Esophagus muscularis mucosa (tissue), 4 donors: ENCODE measurements around the gene OPA3. TPM values are rescaled to one million over a fixed set of nuclear protein-coding genes. Genes with fewer than 3 reads are reported as not detected.

ENCODE experiments used
- DNase-seq: peaks from one replicate; pipeline ENCODE4 v3.0.0-alpha.2; 2017; ENCODE audit errors: extremely low spot score
- H3K27ac ChIP-seq, 4 donors: fragments of 200-600 bp; sonication (generic); replicated peaks in 1 of 4; 1 replicate in 3 of 4; 2 replicates in 1 of 4; pipeline ENCODE4 v1.5.1; 2016 to 2019; ENCODE audit warnings: mild to moderate bottlenecking in 1 of 4
- H3K27me3 ChIP-seq, 4 donors: fragments of 200-600 bp; sonication (generic); one replicate each; pipeline versions ENCODE4 v1.5.1 to v1.6.0; 2016 to 2019
- H3K36me3 ChIP-seq, 4 donors: fragments of 200-600 bp; sonication (generic); one replicate each; pipeline ENCODE4 v1.5.1; 2016 to 2019
- H3K4me1 ChIP-seq, 4 donors: fragments of 200-600 bp; sonication (generic); one replicate each; pipeline ENCODE4 v1.5.1; 2016 to 2019
- H3K4me3 ChIP-seq, 4 donors: fragments of 200-600 bp; sonication (generic); 1 replicate in 2 of 4; 2 replicates in 2 of 4; pipeline ENCODE4 v1.5.1; 2016 to 2019; ENCODE audit warnings: mild to moderate bottlenecking in 4 of 4, moderate library complexity in 1 of 4
- H3K9me3 ChIP-seq, 4 donors: fragments of 200-600 bp; sonication (generic); 1 replicate in 3 of 4; 2 replicates in 1 of 4; pipeline ENCODE4 v1.5.1; 2016 to 2019
- EP300 ChIP-seq: sonication (generic); formaldehyde crosslinking; IDR thresholded peaks from one replicate; pipeline ENCODE4 v1.6.1; 2017; ENCODE audit warnings: antibody characterized with exemption
- POLR2A ChIP-seq: fragments of 450-650 bp; IDR thresholded peaks from one replicate; pipeline ENCODE4 v1.6.1; 2017; ENCODE audit warnings: antibody characterized with exemption, moderate library complexity, mild to moderate bottlenecking, low read depth
- POLR2AphosphoS5 ChIP-seq, 2 donors: sonication (generic); formaldehyde crosslinking; IDR thresholded peaks; one replicate each; pipeline ENCODE4 v1.6.1; 2017; ENCODE audit warnings: antibody characterized with exemption in 2 of 2
- WGBS: methylation state at CpG from one replicate; pipeline ENCODE4 v1.1.5; 2018; 5-methylcytosine and 5-hydroxymethylcytosine counted together
- intact Hi-C: fragments of 100-400 bp; cut with DNase I; formaldehyde crosslinking; loops from one replicate; pipeline ENCODE4 v1.15.1; 2023
- total RNA-seq, 4 donors: library from RNA; depleted of rRNA; stranded (reverse); fragments of >200 nt; gene quantifications; one replicate each; pipeline versions ENCODE4 v1.1.0 to v1.2.1, GENCODE V29; 2016
- TF ChIP-seq, protein P1 (sequence below), 3 experiments: fragments of 200-600 bp in 2 of 3; fragments of 450-650 bp in 1 of 3; sonication (generic) in 2 of 3; IDR thresholded peaks; one replicate each; pipeline ENCODE4 v1.5.1; 2017 to 2019; ENCODE audit warnings: antibody characterized with exemption in 3 of 3, mild to moderate bottlenecking in 2 of 3, moderate library complexity in 1 of 3

Gene OPA3
- total RNA-seq, 4 donors from 2014 or later: 6.2 to 20.0 (median 13.8) TPM

DNA sequence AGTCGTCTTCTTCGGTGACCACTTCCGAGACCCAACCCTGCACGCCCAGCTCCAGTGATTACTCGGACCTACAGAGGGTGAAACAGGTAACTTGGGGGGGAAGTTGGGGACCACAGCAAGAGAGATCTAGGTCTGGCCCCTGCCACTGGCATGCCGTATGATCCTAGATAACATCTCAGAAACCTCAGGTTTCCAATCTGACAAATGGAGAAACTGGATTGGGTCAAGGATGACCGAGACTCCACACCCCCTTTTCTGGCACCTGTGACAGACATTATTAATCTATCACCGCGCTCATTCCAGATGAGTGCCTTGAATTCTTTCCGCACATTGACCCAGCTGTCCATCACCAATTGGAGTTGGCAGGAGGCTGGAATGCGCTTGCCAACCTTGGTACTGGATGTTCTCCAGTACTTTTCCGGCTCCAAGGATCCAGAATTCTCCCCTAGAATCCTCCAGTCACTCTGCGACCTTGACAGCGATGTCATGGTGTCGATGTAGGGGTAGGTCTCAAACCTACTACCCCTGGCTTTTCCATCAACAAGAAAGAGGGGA lies 60.0 kb downstream of the OPA3 start:
- Histone ChIP-seq H3K36me3 (peaks cover 42 to 73% (median 71%) of the 10 kb centered on the region in 4 donors), H3K4me1 (peaks cover 30 to 83% (median 69%) of the 10 kb centered on the region in 4 donors), H3K27ac (peak overlapping the region; percentile 47 to 76 (median 62)), H3K9me3 (no peaks in the 10 kb centered on the region), H3K27me3 (no peaks in the 10 kb centered on the region), H3K4me3 (no peak overlapping the region)
- intact Hi-C loops: loop anchor here (5.0 kb wide), 1 partner anchor 53 kb away; no protein-coding TSS in a partner anchor
- TF ChIP-seq EP300 (no peak), POLR2AphosphoS5 (IDR thresholded peaks at IDR 0.05) (peak in 1 of 2 donors; percentile 61), POLR2A (no peak)
- DNase-seq: no peak
- 89% methylated on average over 13 of the region's 15 CpGs for whole genome bisulfite sequencing

DNA sequence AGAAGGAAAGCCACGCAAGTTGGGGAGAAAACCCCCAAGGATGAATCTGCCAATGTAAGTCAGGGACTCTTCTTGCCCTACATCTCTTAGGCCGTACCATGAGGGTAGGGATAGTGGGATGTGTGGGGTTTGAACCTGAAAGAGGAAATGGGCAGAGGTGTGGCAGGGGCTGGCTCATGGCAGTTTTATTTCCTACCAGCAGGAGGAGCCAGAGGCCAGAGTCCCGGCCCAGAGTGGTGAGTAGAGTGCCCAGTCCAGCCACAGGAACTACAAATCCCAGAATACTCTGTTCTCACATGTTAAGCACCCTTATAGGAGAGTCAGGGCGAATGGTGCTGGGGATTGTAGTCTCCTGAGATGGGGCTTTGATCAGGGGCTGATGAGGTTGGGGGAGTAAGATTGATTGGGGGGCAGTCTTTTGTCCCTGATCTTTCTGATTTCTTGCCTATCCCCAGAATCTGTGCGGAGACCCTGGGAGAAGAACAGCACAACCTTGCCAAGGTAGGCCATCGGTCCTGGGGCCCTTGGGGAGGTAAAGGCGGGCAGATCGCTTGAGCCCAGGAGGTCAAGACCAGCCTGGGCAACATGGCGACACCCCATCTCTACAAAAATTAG lies 60.9 kb downstream of the OPA3 start:
- 65% methylated on average over 8 of the region's 9 CpGs for WGBS
- intact Hi-C loops: loop anchor here (2.0 kb wide), 1 partner anchor 119 kb away; no protein-coding TSS in a partner anchor
- peak; percentile 94 for DNase-seq
- Histone ChIP-seq H3K27ac (peak overlapping the region; percentile 47 to 76 (median 62)), H3K36me3 (peaks cover 49 to 82% (median 80%) of the 10 kb centered on the region in 4 donors), H3K4me1 (peaks cover 21 to 75% (median 60%) of the 10 kb centered on the region in 4 donors), H3K27me3 (no peaks in the 10 kb centered on the region), H3K9me3 (no peaks in the 10 kb centered on the region), H3K4me3 (no peak overlapping the region)
- TF ChIP-seq POLR2AphosphoS5 (IDR thresholded peaks at IDR 0.05): peak in 1 of 2 donors; percentile 63
- no peak for TF ChIP-seq EP300
- TF ChIP-seq POLR2A: no peak
- TF ChIP-seq, protein P1, sequence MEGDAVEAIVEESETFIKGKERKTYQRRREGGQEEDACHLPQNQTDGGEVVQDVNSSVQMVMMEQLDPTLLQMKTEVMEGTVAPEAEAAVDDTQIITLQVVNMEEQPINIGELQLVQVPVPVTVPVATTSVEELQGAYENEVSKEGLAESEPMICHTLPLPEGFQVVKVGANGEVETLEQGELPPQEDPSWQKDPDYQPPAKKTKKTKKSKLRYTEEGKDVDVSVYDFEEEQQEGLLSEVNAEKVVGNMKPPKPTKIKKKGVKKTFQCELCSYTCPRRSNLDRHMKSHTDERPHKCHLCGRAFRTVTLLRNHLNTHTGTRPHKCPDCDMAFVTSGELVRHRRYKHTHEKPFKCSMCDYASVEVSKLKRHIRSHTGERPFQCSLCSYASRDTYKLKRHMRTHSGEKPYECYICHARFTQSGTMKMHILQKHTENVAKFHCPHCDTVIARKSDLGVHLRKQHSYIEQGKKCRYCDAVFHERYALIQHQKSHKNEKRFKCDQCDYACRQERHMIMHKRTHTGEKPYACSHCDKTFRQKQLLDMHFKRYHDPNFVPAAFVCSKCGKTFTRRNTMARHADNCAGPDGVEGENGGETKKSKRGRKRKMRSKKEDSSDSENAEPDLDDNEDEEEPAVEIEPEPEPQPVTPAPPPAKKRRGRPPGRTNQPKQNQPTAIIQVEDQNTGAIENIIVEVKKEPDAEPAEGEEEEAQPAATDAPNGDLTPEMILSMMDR (IDR thresholded peaks at IDR 0.05): peak; percentile 89 to 97 (median 97)

DNA sequence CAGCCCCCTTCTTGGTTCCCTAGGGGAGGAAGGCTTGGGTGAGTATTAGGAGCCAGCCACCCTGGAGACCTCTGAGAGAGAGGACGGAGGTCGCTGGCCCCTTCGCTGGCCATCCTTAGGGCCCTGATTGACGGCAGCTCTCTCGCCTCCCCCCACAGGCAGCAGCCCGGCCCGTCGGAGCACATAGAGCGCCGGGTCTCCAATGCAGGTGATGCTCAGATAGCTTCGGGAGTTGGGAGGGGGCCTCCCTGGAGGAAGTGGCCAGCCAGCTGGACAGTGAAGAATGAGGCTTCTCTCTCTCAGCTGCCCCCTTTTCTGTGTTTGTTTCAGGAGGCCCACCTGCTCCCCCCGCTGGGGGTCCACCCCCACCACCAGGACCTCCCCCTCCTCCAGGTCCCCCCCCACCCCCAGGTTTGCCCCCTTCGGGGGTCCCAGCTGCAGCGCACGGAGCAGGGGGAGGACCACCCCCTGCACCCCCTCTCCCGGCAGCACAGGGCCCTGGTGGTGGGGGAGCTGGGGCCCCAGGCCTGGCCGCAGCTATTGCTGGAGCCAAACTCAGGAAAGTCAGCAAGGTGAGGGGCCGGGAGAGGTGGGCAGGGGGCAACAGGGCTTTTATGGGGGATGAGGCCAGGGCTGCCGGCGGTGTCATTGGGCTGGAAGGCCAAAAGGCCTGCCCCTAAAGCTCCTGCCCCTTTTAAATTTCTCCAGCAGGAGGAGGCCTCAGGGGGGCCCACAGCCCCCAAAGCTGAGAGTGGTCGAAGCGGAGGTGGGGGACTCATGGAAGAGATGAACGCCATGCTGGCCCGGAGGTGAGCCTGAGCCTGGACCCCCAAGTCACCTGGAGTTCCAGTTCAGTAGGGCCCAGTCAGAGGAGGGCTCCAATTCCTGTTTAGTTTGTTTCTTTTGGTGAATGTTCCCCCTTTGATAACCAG lies 62.3 kb downstream of the OPA3 start:
- Histone ChIP-seq H3K27me3 (no peaks in the 10 kb centered on the region), H3K4me3 (no peak overlapping the region), H3K36me3 (peaks cover 63 to 96% (median 94%) of the 10 kb centered on the region in 4 donors), H3K4me1 (peaks cover 10 to 65% (median 54%) of the 10 kb centered on the region in 4 donors), H3K27ac (peak overlapping the region; percentile 4 to 58 (median 18)), H3K9me3 (no peaks in the 10 kb centered on the region)
- intact Hi-C loops: loop anchor here (2.0 kb wide), 1 partner anchor 121 kb away; no protein-coding TSS in a partner anchor
- WGBS: 66% methylated on average over 13 of the region's 24 CpGs
- TF ChIP-seq POLR2AphosphoS5 (IDR thresholded peaks at IDR 0.05): no peak
- TF ChIP-seq, protein P1 (IDR thresholded peaks at IDR 0.05): no peak
- TF ChIP-seq EP300: no peak
- TF ChIP-seq POLR2A: no peak
- DNase-seq: no peak

DNA sequence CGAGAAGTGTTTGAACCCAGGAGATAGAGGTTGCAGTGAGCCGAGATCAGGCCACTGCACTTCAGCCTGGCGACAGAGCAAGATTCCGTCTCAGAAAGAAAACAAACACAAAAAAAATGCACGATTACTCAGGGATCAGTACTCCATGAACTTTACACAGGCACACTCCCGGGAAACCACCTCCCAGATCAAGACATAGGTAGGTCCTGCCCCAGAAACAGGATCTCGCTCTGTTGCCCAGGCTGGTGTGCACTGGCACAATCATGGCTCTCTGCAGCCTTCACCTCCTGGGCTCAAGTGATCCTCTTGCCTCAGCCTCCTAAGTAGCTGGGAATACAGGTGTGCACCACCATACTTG lies 66.2 kb downstream of the OPA3 start:
- H3K9me3 ChIP-seq: no peaks in the 10 kb centered on the region
- TF ChIP-seq, protein P1 (IDR thresholded peaks at IDR 0.05): no peak
- TF ChIP-seq EP300 (no peak), POLR2A (no peak), POLR2AphosphoS5 (IDR thresholded peaks at IDR 0.05) (no peak)
- H3K27ac ChIP-seq: no peak overlapping the region
- intact Hi-C loops: no loop called here
- no peak for DNase-seq
- peaks cover 31 to 75% (median 60%) of the 10 kb centered on the region in 4 donors for H3K4me1 ChIP-seq
- H3K4me3 ChIP-seq: no peak overlapping the region
- H3K36me3 ChIP-seq: peaks cover 54 to 75% (median 61%) of the 10 kb centered on the region in 4 donors
- no peaks in the 10 kb centered on the region for H3K27me3 ChIP-seq
- 85% methylated on average over 6 of the region's 7 CpGs for WGBS
